ENCODE measurements around the gene INSYN2B. TPM values are rescaled to one million over a fixed set of nuclear protein-coding genes. Genes with fewer than 3 reads are reported as not detected.

Gene INSYN2B
- polyA plus RNA-seq, 4 donors: 0.01 to 0.03 TPM; not detected in 2

DNA sequence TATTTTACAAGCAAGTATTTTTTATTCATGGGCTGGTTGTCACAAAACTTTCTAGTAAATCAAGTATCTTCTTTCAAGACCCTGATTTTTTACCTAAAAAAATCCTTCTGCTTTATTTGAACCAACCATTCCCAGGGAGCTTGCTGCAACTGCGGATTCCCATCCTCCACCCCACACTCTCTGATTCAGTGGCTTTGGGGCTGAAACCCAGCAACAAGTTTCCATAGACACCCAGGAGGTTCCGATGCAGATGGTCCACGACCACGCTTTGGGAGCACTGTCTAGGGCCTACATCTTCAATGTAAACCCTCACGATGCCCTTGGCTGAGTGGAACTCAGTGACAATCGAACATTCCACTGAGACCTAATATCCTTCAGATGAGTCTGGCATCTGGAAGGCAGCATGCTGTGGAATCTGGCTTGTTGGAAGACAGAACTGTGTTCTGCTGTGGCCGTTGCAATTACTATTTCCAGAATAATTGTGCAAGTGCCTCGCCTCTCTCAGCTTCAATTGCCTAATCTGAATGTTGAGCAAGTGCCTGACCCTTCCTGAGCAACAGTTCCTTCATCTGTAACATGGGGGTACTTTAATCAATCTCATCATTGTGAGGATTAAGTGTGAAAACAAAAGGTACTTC lies 105.1 kb downstream of the INSYN2B start:
- Histone ChIP-seq H3K4me3 (ENCODE audit: low read depth in 1 of 3, low read length in 3 of 3) (no peak overlapping the region), H3K36me3 (ENCODE audit: control insufficient read depth in 3 of 3, insufficient read depth in 2 of 3, low read depth in 1 of 3, low read length in 3 of 3) (no peaks in the 10 kb centered on the region), H3K27me3 (ENCODE audit: control insufficient read depth in 3 of 3, insufficient read depth in 3 of 3, low read length in 3 of 3) (no peaks in the 10 kb centered on the region), H3K27ac (ENCODE audit: low read depth in 1 of 3, low read length in 2 of 3) (no peak overlapping the region), H3K4me1 (ENCODE audit: control insufficient read depth in 3 of 3, insufficient read depth in 2 of 3, low read depth in 1 of 3, low read length in 2 of 3) (no peaks in the 10 kb centered on the region), H3K9me3 (ENCODE audit: control insufficient read depth in 2 of 2, insufficient read depth in 1 of 2, low read depth in 1 of 2, low read length in 1 of 2) (no peaks in the 10 kb centered on the region)
- no peak for DNase-seq
- WGBS, 3 donors: 71 to 80% (median 79%) methylated on average over 8 of the region's 8 CpGs
- FAIRE-seq: no peak

DNA sequence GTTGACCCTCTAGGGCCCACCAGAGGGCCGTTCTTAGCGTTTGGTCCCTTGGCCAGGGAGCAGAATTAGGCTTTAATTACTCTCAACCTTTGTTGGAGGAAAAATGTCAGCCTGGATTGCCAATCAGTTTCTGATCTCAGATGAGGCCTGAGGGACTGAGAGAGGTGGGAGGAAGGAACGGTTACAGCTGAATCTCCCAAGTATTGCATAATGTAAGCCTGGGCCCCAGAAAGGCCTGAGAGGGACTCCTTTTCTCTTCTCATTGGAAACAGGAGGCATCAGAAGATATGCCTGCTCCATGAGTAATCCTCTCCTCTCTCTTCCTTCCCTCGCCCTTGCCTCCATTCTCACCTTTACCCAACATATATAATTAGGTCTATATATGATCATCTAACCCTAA lies 105.7 kb downstream of the INSYN2B start:
- Histone ChIP-seq H3K27ac (ENCODE audit: low read depth in 1 of 3, low read length in 2 of 3) (no peak overlapping the region), H3K36me3 (ENCODE audit: control insufficient read depth in 3 of 3, insufficient read depth in 2 of 3, low read depth in 1 of 3, low read length in 3 of 3) (no peaks in the 10 kb centered on the region), H3K9me3 (ENCODE audit: control insufficient read depth in 2 of 2, insufficient read depth in 1 of 2, low read depth in 1 of 2, low read length in 1 of 2) (no peaks in the 10 kb centered on the region), H3K4me1 (ENCODE audit: control insufficient read depth in 3 of 3, insufficient read depth in 2 of 3, low read depth in 1 of 3, low read length in 2 of 3) (no peaks in the 10 kb centered on the region), H3K4me3 (ENCODE audit: low read depth in 1 of 3, low read length in 3 of 3) (no peak overlapping the region), H3K27me3 (ENCODE audit: control insufficient read depth in 3 of 3, insufficient read depth in 3 of 3, low read length in 3 of 3) (no peaks in the 10 kb centered on the region)
- DNase-seq (no peak), FAIRE-seq (no peak)
- WGBS, 3 donors: 73 to 88% (median 83%) methylated on average over 4 of the region's 4 CpGs

DNA sequence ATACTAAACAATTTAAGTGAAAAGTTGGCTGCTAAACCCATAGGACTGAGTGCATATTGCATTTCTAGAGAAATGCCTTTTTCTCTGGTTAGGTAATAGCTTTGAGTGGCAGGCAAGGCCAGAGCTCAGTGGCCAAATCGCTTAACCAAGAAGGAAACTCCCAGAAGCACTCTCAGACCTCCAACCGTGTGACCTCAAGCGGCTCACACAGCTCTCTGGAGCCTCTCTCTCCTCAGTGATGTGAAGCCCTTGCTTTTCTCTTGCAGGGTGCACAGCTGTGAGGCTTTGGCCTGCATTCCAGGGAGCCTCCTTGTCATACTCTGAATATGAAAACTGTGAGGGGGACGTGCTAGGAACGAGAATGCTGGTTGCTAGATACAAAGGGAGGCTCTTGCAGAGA lies 106.7 kb downstream of the INSYN2B start:
- Histone ChIP-seq H3K36me3 (ENCODE audit: control insufficient read depth in 3 of 3, insufficient read depth in 2 of 3, low read depth in 1 of 3, low read length in 3 of 3) (no peaks in the 10 kb centered on the region), H3K27ac (ENCODE audit: low read depth in 1 of 3, low read length in 2 of 3) (no peak overlapping the region), H3K9me3 (ENCODE audit: control insufficient read depth in 2 of 2, insufficient read depth in 1 of 2, low read depth in 1 of 2, low read length in 1 of 2) (no peaks in the 10 kb centered on the region), H3K27me3 (ENCODE audit: control insufficient read depth in 3 of 3, insufficient read depth in 3 of 3, low read length in 3 of 3) (no peaks in the 10 kb centered on the region), H3K4me1 (ENCODE audit: control insufficient read depth in 3 of 3, insufficient read depth in 2 of 3, low read depth in 1 of 3, low read length in 2 of 3) (no peaks in the 10 kb centered on the region), H3K4me3 (ENCODE audit: low read depth in 1 of 3, low read length in 3 of 3) (no peak overlapping the region)
- no peak for DNase-seq
- no peak for FAIRE-seq
- WGBS, 3 donors: 68 to 73% (median 69%) methylated on average over 5 of the region's 5 CpGs

DNA sequence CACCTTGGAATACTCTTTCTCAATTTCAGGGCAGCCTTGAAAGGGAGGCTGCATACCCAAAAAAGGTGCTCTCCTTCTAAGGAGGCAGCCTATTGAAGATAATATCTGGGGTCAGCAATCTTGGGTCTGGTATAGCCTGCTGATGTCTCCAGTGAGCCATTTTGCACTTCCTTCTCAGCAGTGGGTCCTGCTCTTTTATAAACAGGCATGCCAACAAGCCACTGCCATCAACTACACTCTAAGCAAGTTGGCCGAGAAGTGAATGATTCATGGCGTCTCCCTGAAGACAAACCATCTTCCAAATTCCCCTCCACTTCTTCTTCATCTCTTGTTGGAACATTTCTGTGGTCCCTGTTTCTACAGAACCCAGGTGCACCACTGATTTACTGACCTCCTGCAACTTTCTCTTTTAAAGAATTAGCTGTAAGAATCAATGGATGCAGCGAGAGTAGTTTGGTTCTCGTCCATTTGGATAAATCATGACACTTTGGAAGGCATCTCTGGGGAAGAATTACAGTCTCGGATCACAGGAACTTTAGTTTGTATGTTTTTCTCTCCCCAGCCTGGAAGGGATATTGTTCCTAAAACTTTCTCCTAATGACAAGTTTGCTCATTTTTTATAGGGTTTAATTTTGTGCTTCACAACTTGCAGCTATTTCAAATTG lies 108.3 kb downstream of the INSYN2B start:
- Histone ChIP-seq H3K4me3 (ENCODE audit: low read depth in 1 of 3, low read length in 3 of 3) (no peak overlapping the region), H3K9me3 (ENCODE audit: control insufficient read depth in 2 of 2, insufficient read depth in 1 of 2, low read depth in 1 of 2, low read length in 1 of 2) (no peaks in the 10 kb centered on the region), H3K4me1 (ENCODE audit: control insufficient read depth in 3 of 3, insufficient read depth in 2 of 3, low read depth in 1 of 3, low read length in 2 of 3) (no peaks in the 10 kb centered on the region), H3K27ac (ENCODE audit: low read depth in 1 of 3, low read length in 2 of 3) (no peak overlapping the region), H3K27me3 (ENCODE audit: control insufficient read depth in 3 of 3, insufficient read depth in 3 of 3, low read length in 3 of 3) (no peaks in the 10 kb centered on the region), H3K36me3 (ENCODE audit: control insufficient read depth in 3 of 3, insufficient read depth in 2 of 3, low read depth in 1 of 3, low read length in 3 of 3) (peaks cover 0 to 2% (median 0%) of the 10 kb centered on the region in 3 donors)
- FAIRE-seq (no peak), DNase-seq (no peak)
- 81 to 93% (median 87%) methylated on average over 5 of the region's 5 CpGs for WGBS, 3 donors

DNA sequence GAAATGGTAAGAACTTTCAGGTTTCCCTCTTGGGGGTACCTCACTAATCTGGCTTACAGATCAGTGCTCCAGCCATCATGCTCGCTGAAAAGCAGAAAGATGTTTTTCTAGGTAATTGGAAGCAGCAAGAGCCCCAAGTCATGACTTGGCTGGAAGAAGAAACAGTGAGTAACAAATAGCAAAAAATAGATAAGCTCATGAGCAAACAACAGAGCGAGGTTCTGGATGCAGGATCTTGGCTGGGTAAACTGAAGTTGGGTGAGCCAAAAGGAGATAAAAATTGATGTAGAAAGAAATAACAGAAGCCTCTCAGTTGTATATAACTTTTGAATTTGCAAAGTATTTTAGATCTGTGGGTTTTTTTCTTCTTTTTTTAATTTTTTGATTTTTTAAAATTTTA lies 110.1 kb downstream of the INSYN2B start:
- WGBS, 3 donors: 40 to 79% (median 65%) methylated on average over 2 of the region's 2 CpGs
- Histone ChIP-seq H3K9me3 (ENCODE audit: control insufficient read depth in 2 of 2, insufficient read depth in 1 of 2, low read depth in 1 of 2, low read length in 1 of 2) (no peaks in the 10 kb centered on the region), H3K4me1 (ENCODE audit: control insufficient read depth in 3 of 3, insufficient read depth in 2 of 3, low read depth in 1 of 3, low read length in 2 of 3) (no peaks in the 10 kb centered on the region), H3K4me3 (ENCODE audit: low read depth in 1 of 3, low read length in 3 of 3) (no peak overlapping the region), H3K27ac (ENCODE audit: low read depth in 1 of 3, low read length in 2 of 3) (no peak overlapping the region), H3K27me3 (ENCODE audit: control insufficient read depth in 3 of 3, insufficient read depth in 3 of 3, low read length in 3 of 3) (no peaks in the 10 kb centered on the region), H3K36me3 (ENCODE audit: control insufficient read depth in 3 of 3, insufficient read depth in 2 of 3, low read depth in 1 of 3, low read length in 3 of 3) (peaks cover 0 to 2% (median 0%) of the 10 kb centered on the region in 3 donors)
- FAIRE-seq (no peak), DNase-seq (no peak)

DNA sequence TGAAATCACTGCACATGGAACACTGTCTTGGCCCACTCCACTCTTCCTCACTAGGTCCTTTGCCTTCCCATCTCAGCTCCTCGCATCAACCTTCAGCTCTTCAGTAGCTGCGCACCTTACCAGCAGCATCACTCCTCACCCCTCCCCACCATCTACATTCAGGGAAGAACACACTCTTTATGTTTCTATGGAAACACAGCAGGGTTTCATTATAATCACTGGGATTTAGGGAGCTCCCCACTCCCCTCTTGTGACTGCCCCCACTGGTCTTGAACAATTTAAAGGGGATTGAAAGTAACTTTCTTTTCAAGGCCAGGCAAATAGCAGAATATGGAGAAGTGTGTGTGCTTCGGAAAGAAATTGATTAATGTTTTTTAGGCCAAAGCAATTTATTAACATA lies 111.2 kb downstream of the INSYN2B start:
- WGBS, 3 donors: 76 to 93% (median 87%) methylated on average over 3 of the region's 3 CpGs
- peaks cover 0 to 2% (median 0%) of the 10 kb centered on the region in 3 donors for H3K36me3 ChIP-seq (ENCODE audit: control insufficient read depth in 3 of 3, insufficient read depth in 2 of 3, low read depth in 1 of 3, low read length in 3 of 3)
- H3K27ac ChIP-seq (ENCODE audit: low read depth in 1 of 3, low read length in 2 of 3): no peak overlapping the region
- DNase-seq (no peak), FAIRE-seq (no peak)
- no peak overlapping the region for H3K4me3 ChIP-seq (ENCODE audit: low read depth in 1 of 3, low read length in 3 of 3)
- no peaks in the 10 kb centered on the region for H3K4me1 ChIP-seq (ENCODE audit: control insufficient read depth in 3 of 3, insufficient read depth in 2 of 3, low read depth in 1 of 3, low read length in 2 of 3)
- no peaks in the 10 kb centered on the region for H3K9me3 ChIP-seq (ENCODE audit: control insufficient read depth in 2 of 2, insufficient read depth in 1 of 2, low read depth in 1 of 2, low read length in 1 of 2)
- H3K27me3 ChIP-seq (ENCODE audit: control insufficient read depth in 3 of 3, insufficient read depth in 3 of 3, low read length in 3 of 3): no peaks in the 10 kb centered on the region

DNA sequence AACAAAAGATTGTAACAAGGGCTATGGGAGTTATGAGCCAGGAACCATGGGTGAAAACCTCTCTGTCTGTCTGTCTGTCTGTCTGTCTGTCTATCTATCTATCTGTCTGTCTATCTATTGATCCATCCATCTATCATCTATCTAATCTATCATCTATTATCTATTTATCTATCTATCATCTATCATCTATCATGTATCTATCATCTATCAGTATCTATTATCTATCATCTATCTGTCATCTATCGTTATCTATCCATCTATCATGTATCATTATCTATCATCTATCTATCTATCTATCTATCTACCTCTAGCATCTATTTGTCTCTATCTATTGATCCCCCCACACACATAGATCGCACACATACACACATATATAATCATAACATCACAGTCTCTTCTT lies 112.9 kb downstream of the INSYN2B start:
- peaks cover 0 to 2% (median 0%) of the 10 kb centered on the region in 3 donors for H3K36me3 ChIP-seq (ENCODE audit: control insufficient read depth in 3 of 3, insufficient read depth in 2 of 3, low read depth in 1 of 3, low read length in 3 of 3)
- no peak overlapping the region for H3K4me3 ChIP-seq (ENCODE audit: low read depth in 1 of 3, low read length in 3 of 3)
- FAIRE-seq: no peak
- WGBS, 3 donors: 79 to 94% (median 89%) methylated on average over 2 of the region's 2 CpGs
- H3K4me1 ChIP-seq (ENCODE audit: control insufficient read depth in 3 of 3, insufficient read depth in 2 of 3, low read depth in 1 of 3, low read length in 2 of 3): no peaks in the 10 kb centered on the region
- no peaks in the 10 kb centered on the region for H3K27me3 ChIP-seq (ENCODE audit: control insufficient read depth in 3 of 3, insufficient read depth in 3 of 3, low read length in 3 of 3)
- no peak for DNase-seq
- H3K27ac ChIP-seq (ENCODE audit: low read depth in 1 of 3, low read length in 2 of 3): no peak overlapping the region
- no peaks in the 10 kb centered on the region for H3K9me3 ChIP-seq (ENCODE audit: control insufficient read depth in 2 of 2, insufficient read depth in 1 of 2, low read depth in 1 of 2, low read length in 1 of 2)

DNA sequence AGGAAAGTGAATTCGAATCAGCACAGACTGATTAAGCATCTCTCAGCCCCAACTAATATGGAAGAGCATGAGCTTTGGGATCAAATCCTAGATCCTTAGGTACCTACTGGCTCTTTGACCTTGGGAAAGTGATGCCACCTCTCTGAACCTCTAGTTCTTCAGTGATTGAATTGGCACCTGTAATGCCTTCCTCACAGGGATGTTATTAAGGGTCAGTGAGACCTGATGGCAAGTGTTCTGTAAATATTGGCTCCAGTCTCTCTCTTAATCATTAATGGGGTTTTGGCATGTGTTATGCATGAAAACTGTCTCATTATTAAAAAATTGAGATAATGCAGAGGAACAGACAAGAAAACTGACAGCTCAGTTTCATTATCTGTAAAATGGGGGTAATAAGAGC lies 115.8 kb downstream of the INSYN2B start:
- H3K27me3 ChIP-seq (ENCODE audit: control insufficient read depth in 3 of 3, insufficient read depth in 3 of 3, low read length in 3 of 3): no peaks in the 10 kb centered on the region
- no peak for FAIRE-seq
- no peaks in the 10 kb centered on the region for H3K9me3 ChIP-seq (ENCODE audit: control insufficient read depth in 2 of 2, insufficient read depth in 1 of 2, low read depth in 1 of 2, low read length in 1 of 2)
- no peak overlapping the region for H3K4me3 ChIP-seq (ENCODE audit: low read depth in 1 of 3, low read length in 3 of 3)
- 67 to 97% (median 86%) methylated on average over 1 of the region's 1 CpG for WGBS, 3 donors
- H3K27ac ChIP-seq (ENCODE audit: low read depth in 1 of 3, low read length in 2 of 3): no peak overlapping the region
- DNase-seq: no peak
- H3K4me1 ChIP-seq (ENCODE audit: control insufficient read depth in 3 of 3, insufficient read depth in 2 of 3, low read depth in 1 of 3, low read length in 2 of 3): no peaks in the 10 kb centered on the region
- peaks cover 0 to 2% (median 0%) of the 10 kb centered on the region in 3 donors for H3K36me3 ChIP-seq (ENCODE audit: control insufficient read depth in 3 of 3, insufficient read depth in 2 of 3, low read depth in 1 of 3, low read length in 3 of 3)

DNA sequence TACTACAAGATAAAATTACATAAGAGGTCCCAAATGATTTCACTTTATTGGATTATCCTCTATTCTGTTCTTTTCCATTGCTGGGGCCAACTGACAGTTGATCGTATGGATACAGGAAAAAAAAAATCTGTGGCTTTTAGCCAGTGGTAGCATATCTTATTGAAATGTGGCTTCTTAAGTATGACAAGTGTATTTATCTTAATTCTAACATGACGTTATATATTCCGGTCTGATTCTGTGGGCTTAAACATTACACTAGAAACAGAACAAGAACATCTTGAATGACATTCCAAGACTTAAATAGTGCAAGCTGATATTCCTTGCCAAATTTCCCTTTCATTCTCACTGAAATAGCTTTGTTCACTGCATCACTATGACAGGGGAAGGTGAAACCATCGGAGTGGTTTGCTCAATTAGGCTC lies 117.9 kb downstream of the INSYN2B start:
- DNase-seq (no peak), FAIRE-seq (no peak)
- Histone ChIP-seq H3K4me3 (ENCODE audit: low read depth in 1 of 3, low read length in 3 of 3) (no peak overlapping the region), H3K36me3 (ENCODE audit: control insufficient read depth in 3 of 3, insufficient read depth in 2 of 3, low read depth in 1 of 3, low read length in 3 of 3) (no peaks in the 10 kb centered on the region), H3K27me3 (ENCODE audit: control insufficient read depth in 3 of 3, insufficient read depth in 3 of 3, low read length in 3 of 3) (no peaks in the 10 kb centered on the region), H3K27ac (ENCODE audit: low read depth in 1 of 3, low read length in 2 of 3) (no peak overlapping the region), H3K9me3 (ENCODE audit: control insufficient read depth in 2 of 2, insufficient read depth in 1 of 2, low read depth in 1 of 2, low read length in 1 of 2) (no peaks in the 10 kb centered on the region), H3K4me1 (ENCODE audit: control insufficient read depth in 3 of 3, insufficient read depth in 2 of 3, low read depth in 1 of 3, low read length in 2 of 3) (no peaks in the 10 kb centered on the region)
- 83 to 84% (median 84%) methylated on average over 4 of the region's 4 CpGs for WGBS, 3 donors
